H1 (cell line): ENCODE measurements around the gene FBXO46.

ENCODE experiments used
- CEBPB ChIP-seq: IDR thresholded peaks from 2 replicates; pipeline ENCODE4 v1.6.1; 2012; ENCODE audit warnings: low read depth, low read length
- CREB1 ChIP-seq: IDR thresholded peaks from 2 replicates; pipeline ENCODE4 v1.6.1; 2012; ENCODE audit warnings: inconsistent platforms
- POLR2A ChIP-seq, 2 experiments: IDR thresholded peaks; 1 replicate in 1 of 2; 2 replicates in 1 of 2; pipeline ENCODE4 v1.6.1; 2011; ENCODE audit warnings: low read depth in 2 of 2, low read length in 2 of 2, mild to moderate bottlenecking in 2 of 2; ENCODE audit errors: control extremely low read depth in 1 of 2
- SIN3A ChIP-seq, 2 experiments: IDR thresholded peaks in 1 of 2; conservative IDR thresholded peaks in 1 of 2; 2 replicates each; pipeline ENCODE4 v1.6.1; 2011 to 2012; ENCODE audit warnings: low read length in 2 of 2, improper control_type of control experiment in 1 of 2, low read depth in 1 of 2, mild to moderate bottlenecking in 1 of 2
- TAF1 ChIP-seq: IDR thresholded peaks from 2 replicates; pipeline ENCODE4 v1.6.1; 2011; ENCODE audit warnings: mild to moderate bottlenecking, low read depth, low read length
- TF ChIP-seq, protein P1 (sequence below), 3 experiments: IDR thresholded peaks; 1 replicate in 2 of 3; 2 replicates in 1 of 3; pipeline versions ENCODE4 v1.5.1 to v1.6.1; 2011; ENCODE audit warnings: low read length in 3 of 3, mild to moderate bottlenecking in 3 of 3, inconsistent platforms in 2 of 3, low read depth in 1 of 3, moderate library complexity in 1 of 3; ENCODE audit not compliant: insufficient read depth in 1 of 3; ENCODE audit errors: control extremely low read depth in 1 of 3
- TF ChIP-seq, protein P2 (sequence below): IDR thresholded peaks from 2 replicates; pipeline ENCODE4 v1.6.1; 2012; ENCODE audit warnings: low read length, inconsistent platforms

DNA sequence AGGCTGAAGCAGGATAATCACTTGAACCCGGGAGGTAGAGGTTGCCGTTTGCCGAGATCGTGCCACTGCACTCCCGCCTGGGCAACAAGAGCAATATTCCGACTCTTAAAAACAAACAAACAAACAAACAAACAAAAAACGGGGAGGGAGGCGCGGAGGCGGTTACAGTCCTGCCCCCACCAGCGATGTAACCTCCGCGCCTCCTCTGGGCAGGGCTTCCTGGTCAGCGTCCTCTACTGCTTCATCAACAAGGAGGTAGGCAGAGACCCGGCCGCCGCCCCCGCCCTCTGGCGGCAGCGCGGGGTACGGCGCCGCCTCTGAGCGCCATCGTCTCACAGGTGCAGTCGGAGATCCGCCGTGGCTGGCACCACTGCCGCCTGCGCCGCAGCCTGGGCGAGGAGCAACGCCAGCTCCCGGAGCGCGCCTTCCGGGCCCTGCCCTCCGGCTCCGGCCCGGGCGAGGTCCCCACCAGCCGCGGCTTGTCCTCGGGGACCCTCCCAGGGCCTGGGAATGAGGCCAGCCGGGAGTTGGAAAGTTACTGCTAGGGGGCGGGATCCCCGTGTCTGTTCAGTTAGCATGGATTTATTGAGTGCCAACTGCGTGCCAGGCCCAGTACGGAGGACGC lies 49.2 kb downstream of the FBXO46 start:
- TF ChIP-seq POLR2A (IDR thresholded peaks at IDR 0.05; ENCODE audit: control extremely low read depth in 1 of 2, low read depth in 2 of 2, low read length in 2 of 2) (no peak), CREB1 (peak; percentile 56; the same call in 1 of the 2 replicates), TAF1 (0 out of 2 replicates have a peak, but pooled peaks have one; percentile 40), SIN3A (conservative IDR thresholded peaks at IDR 0.05 in 1 of 2, IDR thresholded peaks at IDR 0.05 in 1 of 2; ENCODE audit: low read depth in 1 of 2, low read length in 2 of 2) (0 out of 4 replicates have a peak, but pooled peaks have one; percentile 50 to 73), CEBPB (no peak)
- TF ChIP-seq, protein P1, sequence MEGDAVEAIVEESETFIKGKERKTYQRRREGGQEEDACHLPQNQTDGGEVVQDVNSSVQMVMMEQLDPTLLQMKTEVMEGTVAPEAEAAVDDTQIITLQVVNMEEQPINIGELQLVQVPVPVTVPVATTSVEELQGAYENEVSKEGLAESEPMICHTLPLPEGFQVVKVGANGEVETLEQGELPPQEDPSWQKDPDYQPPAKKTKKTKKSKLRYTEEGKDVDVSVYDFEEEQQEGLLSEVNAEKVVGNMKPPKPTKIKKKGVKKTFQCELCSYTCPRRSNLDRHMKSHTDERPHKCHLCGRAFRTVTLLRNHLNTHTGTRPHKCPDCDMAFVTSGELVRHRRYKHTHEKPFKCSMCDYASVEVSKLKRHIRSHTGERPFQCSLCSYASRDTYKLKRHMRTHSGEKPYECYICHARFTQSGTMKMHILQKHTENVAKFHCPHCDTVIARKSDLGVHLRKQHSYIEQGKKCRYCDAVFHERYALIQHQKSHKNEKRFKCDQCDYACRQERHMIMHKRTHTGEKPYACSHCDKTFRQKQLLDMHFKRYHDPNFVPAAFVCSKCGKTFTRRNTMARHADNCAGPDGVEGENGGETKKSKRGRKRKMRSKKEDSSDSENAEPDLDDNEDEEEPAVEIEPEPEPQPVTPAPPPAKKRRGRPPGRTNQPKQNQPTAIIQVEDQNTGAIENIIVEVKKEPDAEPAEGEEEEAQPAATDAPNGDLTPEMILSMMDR (IDR thresholded peaks at IDR 0.05; ENCODE audit: control extremely low read depth in 1 of 3, insufficient read depth in 1 of 3, low read depth in 1 of 3, low read length in 3 of 3) = peak; percentile 81 to 96 (median 91)
- TF ChIP-seq, protein P2, sequence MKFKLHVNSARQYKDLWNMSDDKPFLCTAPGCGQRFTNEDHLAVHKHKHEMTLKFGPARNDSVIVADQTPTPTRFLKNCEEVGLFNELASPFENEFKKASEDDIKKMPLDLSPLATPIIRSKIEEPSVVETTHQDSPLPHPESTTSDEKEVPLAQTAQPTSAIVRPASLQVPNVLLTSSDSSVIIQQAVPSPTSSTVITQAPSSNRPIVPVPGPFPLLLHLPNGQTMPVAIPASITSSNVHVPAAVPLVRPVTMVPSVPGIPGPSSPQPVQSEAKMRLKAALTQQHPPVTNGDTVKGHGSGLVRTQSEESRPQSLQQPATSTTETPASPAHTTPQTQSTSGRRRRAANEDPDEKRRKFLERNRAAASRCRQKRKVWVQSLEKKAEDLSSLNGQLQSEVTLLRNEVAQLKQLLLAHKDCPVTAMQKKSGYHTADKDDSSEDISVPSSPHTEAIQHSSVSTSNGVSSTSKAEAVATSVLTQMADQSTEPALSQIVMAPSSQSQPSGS = no peak
